HepG2 (cell line): ENCODE data around the gene TSPAN18.

Source experiments
- ESRRA ChIP-seq: sonication (generic); formaldehyde crosslinking; IDR thresholded peaks from 2 replicates; pipeline ENCODE4 v1.5.1; 2020; ENCODE audit warnings: mild to moderate bottlenecking, low read depth, missing genetic modification reagents
- POLR2A ChIP-seq, 2 experiments: IDR thresholded peaks; 2 replicates each; pipeline ENCODE4 v1.6.1; 2011; ENCODE audit warnings: low read depth in 2 of 2, low read length in 2 of 2, mild to moderate bottlenecking in 1 of 2, moderate library complexity in 1 of 2; ENCODE audit not compliant: insufficient read depth in 1 of 2
- TMF1 ChIP-seq: sonication (generic); formaldehyde crosslinking; IDR thresholded peaks from 2 replicates; pipeline ENCODE4 v1.8.1; 2022; ENCODE audit warnings: low read depth, missing genetic modification reagents
- ZBTB8A ChIP-seq: sonication (generic); formaldehyde crosslinking; IDR thresholded peaks from 2 replicates; pipeline ENCODE4 v1.4.0; 2020; ENCODE audit warnings: mild to moderate bottlenecking, low read depth, missing genetic modification reagents, borderline replicate concordance

GRCh38 chr11:44725016-44725685, 1.6 kb upstream of the TSPAN18 start:
- TF ChIP-seq TMF1 (CRISPR knock-in tag) (no peak), POLR2A (IDR thresholded peaks at IDR 0.05; ENCODE audit: insufficient read depth in 1 of 2, low read depth in 2 of 2, low read length in 2 of 2) (no peak), ESRRA (CRISPR knock-in tag) (no peak), ZBTB8A (no peak)
